ENCODE data around the gene NEMP1.
"Not testable (repeated sequence)": the region's sequence is repeated elsewhere in the genome, so short reads cannot be mapped to it uniquely, and the experiment has no call there.

The NEMP1 gene

DNA sequence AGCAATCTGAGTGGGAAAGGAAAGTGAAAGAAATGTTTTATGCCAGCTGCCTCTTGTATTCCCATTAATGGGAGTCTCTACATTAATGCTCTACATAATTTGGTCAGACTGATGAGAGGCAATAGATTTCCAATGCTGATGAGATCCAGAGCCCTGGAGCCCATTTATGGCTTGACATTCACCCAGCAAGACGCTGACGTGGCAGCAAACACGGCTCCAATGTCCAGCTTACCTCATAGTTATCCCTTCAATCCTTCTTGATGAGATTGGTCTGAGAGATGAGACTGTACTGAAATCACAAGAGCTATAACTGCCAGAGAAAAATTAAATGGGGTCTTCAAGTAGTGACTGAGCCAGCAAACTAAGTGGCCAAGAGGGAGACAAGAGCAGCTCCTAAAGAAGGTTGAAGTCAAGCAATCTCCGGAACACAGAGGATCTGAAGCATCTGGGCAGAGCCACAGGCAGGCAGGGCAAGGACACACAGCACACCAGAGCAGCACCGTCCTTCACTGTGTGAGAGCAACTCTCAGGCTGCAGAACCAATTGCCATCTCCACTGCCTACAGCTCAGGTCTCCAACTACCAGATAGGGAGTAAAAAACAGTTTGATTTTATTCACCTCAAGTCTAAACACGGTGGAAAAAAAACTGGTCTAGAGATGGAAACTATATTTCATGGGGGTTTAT, 21.4 kb downstream of the NEMP1 start:
- H3K36me3 Mint-ChIP-seq, result peaks cover 10% of the 10 kb centered on the region
- H3K9me3 Mint-ChIP-seq, result no peaks in the 10 kb centered on the region
- no peaks in the 10 kb centered on the region for H3K27me3 Mint-ChIP-seq
- peak overlapping the region; percentile 60 for H3K27ac Mint-ChIP-seq
- H3K4me3 Mint-ChIP-seq, result no peak overlapping the region
- peaks cover 14% of the 10 kb centered on the region for H3K4me1 Mint-ChIP-seq

- Mint-ChIP-seq H3K27ac (peak overlapping the region; percentile 35), H3K9me3 (no peaks in the 10 kb centered on the region), H3K4me3 (no peak overlapping the region), H3K27me3 (no peaks in the 10 kb centered on the region), H3K4me1 (peaks cover 12% of the 10 kb centered on the region), H3K36me3 (peaks cover 9% of the 10 kb centered on the region)
Observed at GRCh38 chr12:57055824-57056223, 22.8 kb downstream of the NEMP1 start.

- H3K27ac Mint-ChIP-seq, H3K9me3 Mint-ChIP-seq, H3K36me3 Mint-ChIP-seq, H3K27me3 Mint-ChIP-seq, H3K4me1 Mint-ChIP-seq, H3K4me3 Mint-ChIP-seq: not testable (repeated sequence)
Observed at GRCh38 chr12:57053901-57054300, 24.7 kb downstream of the NEMP1 start.

GRCh38 chr12:57053146-57053545, 25.4 kb downstream of the NEMP1 start:
- H3K36me3 Mint-ChIP-seq, H3K9me3 Mint-ChIP-seq, H3K27me3 Mint-ChIP-seq, H3K4me3 Mint-ChIP-seq, H3K4me1 Mint-ChIP-seq: not testable (repeated sequence)
- peak overlapping the region; percentile 41 for H3K27ac Mint-ChIP-seq

DNA sequence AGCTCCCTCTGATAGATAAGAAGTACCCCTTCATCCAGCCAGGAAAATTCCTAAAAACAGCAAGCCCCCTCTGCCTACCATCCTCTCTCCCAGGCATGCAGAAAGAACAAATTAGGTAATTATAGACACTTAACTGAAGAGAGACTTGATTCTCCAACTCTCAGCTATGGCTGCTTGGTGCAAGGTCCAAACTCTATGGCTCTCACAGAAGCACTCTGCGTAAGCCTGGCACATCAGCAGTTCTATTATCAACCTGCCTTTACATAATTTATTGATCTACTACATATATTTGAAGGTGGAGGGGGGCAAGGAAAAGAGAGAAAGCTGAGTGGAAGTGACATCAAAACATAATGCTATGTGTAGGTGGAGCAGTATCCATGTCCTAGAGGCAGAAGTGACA, 27.6 kb downstream of the NEMP1 start:
- peaks cover 26% of the 10 kb centered on the region for H3K4me1 Mint-ChIP-seq
- H3K27ac Mint-ChIP-seq, result no peak overlapping the region
- H3K4me3 Mint-ChIP-seq, result no peak overlapping the region
- no peaks in the 10 kb centered on the region for H3K36me3 Mint-ChIP-seq
- H3K27me3 Mint-ChIP-seq, result no peaks in the 10 kb centered on the region
- H3K9me3 Mint-ChIP-seq, result no peaks in the 10 kb centered on the region

DNA sequence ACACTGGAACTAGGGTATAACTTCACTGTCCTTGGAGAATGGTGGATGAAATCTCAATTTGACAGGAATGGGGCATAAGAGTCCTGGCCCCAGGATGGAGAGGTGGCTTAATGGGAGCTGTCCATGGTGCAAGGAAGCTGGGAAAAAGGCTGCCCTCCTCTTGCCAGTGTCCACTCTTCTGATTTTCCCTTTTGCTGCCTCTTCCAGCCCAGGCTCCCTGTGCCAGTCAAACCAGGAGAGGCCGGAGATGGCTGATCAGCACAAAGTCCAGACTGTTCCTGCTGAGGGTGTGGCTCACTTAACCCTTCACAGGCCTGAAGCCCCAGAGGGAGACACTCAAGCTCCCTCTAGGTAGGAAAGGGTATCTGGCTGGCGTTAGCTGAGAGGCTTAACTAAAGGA, 28.7 kb downstream of the NEMP1 start, which contains the start of gene MYO1A:
Gene MYO1A, minus strand, starts transcription at position 240 of the 400 bp plus-strand sequence. CDS start 1,806 bp downstream, outside the sequence.
- H3K27me3 Mint-ChIP-seq, result no peaks in the 10 kb centered on the region
- no peak within 1 kb of the TSS for H3K27ac Mint-ChIP-seq
- H3K36me3 Mint-ChIP-seq, result no peaks in the 10 kb centered on the region
- H3K9me3 Mint-ChIP-seq, result no peaks in the 10 kb centered on the region
- H3K4me3 Mint-ChIP-seq, result no peak within 1 kb of the TSS
- peaks cover 28% of the 10 kb centered on the region for H3K4me1 Mint-ChIP-seq

GRCh38 chr12:57049119-57049446, 29.5 kb downstream of the NEMP1 start:
- peaks cover 28% of the 10 kb centered on the region for H3K4me1 Mint-ChIP-seq
- no peak overlapping the region for H3K27ac Mint-ChIP-seq
- H3K36me3 Mint-ChIP-seq, result no peaks in the 10 kb centered on the region
- H3K9me3 Mint-ChIP-seq, result no peaks in the 10 kb centered on the region
- no peak overlapping the region for H3K4me3 Mint-ChIP-seq
- no peaks in the 10 kb centered on the region for H3K27me3 Mint-ChIP-seq

GRCh38 chr12:57048423-57049118, 30.0 kb downstream of the NEMP1 start:
- no peaks in the 10 kb centered on the region for H3K27me3 Mint-ChIP-seq
- H3K27ac Mint-ChIP-seq, result no peak overlapping the region
- H3K4me1 Mint-ChIP-seq, result peaks cover 28% of the 10 kb centered on the region
- no peaks in the 10 kb centered on the region for H3K9me3 Mint-ChIP-seq
- H3K4me3 Mint-ChIP-seq, result no peak overlapping the region
- H3K36me3 Mint-ChIP-seq, result no peaks in the 10 kb centered on the region

GRCh38 chr12:57047981-57048380, 30.6 kb downstream of the NEMP1 start:
- Mint-ChIP-seq H3K27me3 (no peaks in the 10 kb centered on the region), H3K4me3 (no peak overlapping the region), H3K36me3 (no peaks in the 10 kb centered on the region), H3K4me1 (peaks cover 28% of the 10 kb centered on the region), H3K27ac (no peak overlapping the region), H3K9me3 (no peaks in the 10 kb centered on the region)

GRCh38 chr12:57046947-57047890, 31.4 kb downstream of the NEMP1 start:
- Mint-ChIP-seq H3K27ac (peak overlapping the region; percentile 36), H3K4me3 (no peak overlapping the region), H3K9me3 (no peaks in the 10 kb centered on the region), H3K27me3 (no peaks in the 10 kb centered on the region), H3K36me3 (no peaks in the 10 kb centered on the region), H3K4me1 (peaks cover 28% of the 10 kb centered on the region)

DNA sequence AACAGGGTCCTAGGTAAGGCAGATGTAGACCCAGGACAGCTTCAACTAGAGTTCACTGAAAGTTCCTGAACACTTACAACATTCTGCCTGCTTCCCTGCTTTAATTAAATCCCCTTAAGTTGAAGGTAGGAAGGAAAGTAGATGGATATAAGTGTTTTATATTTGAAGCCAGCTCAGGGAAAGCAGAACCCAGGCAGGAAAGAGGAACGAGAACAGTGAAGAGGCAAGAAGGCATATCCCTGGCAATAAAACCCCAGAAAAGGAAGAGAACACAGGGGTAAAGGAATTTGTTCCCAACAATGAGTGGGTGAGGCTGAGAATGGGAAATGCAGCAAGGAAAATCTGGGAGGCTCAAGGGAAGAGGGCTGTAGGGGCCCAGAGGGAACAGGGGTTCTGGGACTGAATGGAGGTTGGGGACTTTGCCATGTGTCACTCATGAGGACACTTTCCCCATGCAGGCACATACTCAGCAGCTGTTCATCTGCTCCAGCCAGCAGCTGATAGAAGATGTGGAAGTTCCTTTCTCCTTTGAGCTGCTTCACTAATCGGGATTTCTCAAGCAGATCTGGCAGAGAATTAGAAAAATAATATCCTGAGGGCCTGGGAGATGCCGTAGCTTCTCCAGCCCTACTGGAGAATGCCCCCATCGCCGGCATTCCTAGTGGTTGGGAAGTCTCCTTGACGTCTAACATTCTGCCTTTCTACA, 32.4 kb downstream of the NEMP1 start:
- Mint-ChIP-seq H3K27ac (no peak overlapping the region), H3K9me3 (no peaks in the 10 kb centered on the region), H3K36me3 (no peaks in the 10 kb centered on the region), H3K27me3 (no peaks in the 10 kb centered on the region), H3K4me1 (peaks cover 28% of the 10 kb centered on the region), H3K4me3 (no peak overlapping the region)

- Mint-ChIP-seq H3K27me3 (no peaks in the 10 kb centered on the region), H3K27ac (no peak overlapping the region), H3K4me1 (peaks cover 28% of the 10 kb centered on the region), H3K4me3 (no peak overlapping the region), H3K36me3 (no peaks in the 10 kb centered on the region), H3K9me3 (no peaks in the 10 kb centered on the region)
Observed at GRCh38 chr12:57044889-57045288, 33.7 kb downstream of the NEMP1 start.

GRCh38 chr12:57044468-57044867, 34.1 kb downstream of the NEMP1 start:
- peaks cover 31% of the 10 kb centered on the region for H3K4me1 Mint-ChIP-seq
- no peak overlapping the region for H3K4me3 Mint-ChIP-seq
- H3K27me3 Mint-ChIP-seq, result no peaks in the 10 kb centered on the region
- no peaks in the 10 kb centered on the region for H3K9me3 Mint-ChIP-seq
- no peak overlapping the region for H3K27ac Mint-ChIP-seq
- no peaks in the 10 kb centered on the region for H3K36me3 Mint-ChIP-seq

DNA sequence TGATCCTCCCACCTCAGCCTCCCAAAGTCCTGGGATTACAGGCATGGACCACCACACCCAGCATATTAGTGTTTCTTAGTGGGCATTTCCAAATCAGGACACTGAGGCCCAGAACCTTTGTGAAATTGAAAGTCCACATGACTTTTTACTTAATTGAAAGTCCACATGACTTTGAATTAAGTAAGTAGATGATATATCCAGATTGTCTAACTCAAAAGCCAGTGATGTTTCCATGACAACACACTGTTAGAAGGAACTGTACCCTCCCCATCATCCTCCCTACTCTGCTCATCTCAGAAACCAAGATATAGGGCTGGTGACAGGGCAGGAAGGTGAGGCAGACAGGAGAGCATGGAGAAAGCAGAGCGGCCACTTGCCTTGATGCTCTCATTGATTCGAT, 35.9 kb downstream of the NEMP1 start:
- Mint-ChIP-seq H3K9me3 (no peaks in the 10 kb centered on the region), H3K27me3 (no peaks in the 10 kb centered on the region), H3K36me3 (no peaks in the 10 kb centered on the region), H3K4me1 (peaks cover 31% of the 10 kb centered on the region), H3K27ac (no peak overlapping the region), H3K4me3 (no peak overlapping the region)

- no peaks in the 10 kb centered on the region for H3K9me3 Mint-ChIP-seq
- H3K27ac Mint-ChIP-seq, result no peak overlapping the region
- peaks cover 12% of the 10 kb centered on the region for H3K4me1 Mint-ChIP-seq
Observed at GRCh38 chr12:57040750-57041149, 37.8 kb downstream of the NEMP1 start.

More at GRCh38 chr12:57040750-57041149, 37.8 kb downstream of the NEMP1 start:
- Mint-ChIP-seq H3K36me3 (no peaks in the 10 kb centered on the region), H3K4me3 (no peak overlapping the region), H3K27me3 (no peaks in the 10 kb centered on the region)

Measured in activated naive CD4-positive, alpha-beta T cell treated with anti-CD3 and anti-CD28 coated beads, Interleukin-2, amount 50 U/mL, for 24 hours (primary cell).